ELF-1 (cell line): ENCODE measurements around the gene VWF.
A peak's percentile ranks its signal among the peaks of the same experiment; 100 is the strongest.

Experiments used
- DNase-seq: peaks from one replicate; pipeline ENCODE4 v3.0.0-alpha.2; 2016; ENCODE audit warnings: low read depth, low spot score

VWF gene

DNA sequence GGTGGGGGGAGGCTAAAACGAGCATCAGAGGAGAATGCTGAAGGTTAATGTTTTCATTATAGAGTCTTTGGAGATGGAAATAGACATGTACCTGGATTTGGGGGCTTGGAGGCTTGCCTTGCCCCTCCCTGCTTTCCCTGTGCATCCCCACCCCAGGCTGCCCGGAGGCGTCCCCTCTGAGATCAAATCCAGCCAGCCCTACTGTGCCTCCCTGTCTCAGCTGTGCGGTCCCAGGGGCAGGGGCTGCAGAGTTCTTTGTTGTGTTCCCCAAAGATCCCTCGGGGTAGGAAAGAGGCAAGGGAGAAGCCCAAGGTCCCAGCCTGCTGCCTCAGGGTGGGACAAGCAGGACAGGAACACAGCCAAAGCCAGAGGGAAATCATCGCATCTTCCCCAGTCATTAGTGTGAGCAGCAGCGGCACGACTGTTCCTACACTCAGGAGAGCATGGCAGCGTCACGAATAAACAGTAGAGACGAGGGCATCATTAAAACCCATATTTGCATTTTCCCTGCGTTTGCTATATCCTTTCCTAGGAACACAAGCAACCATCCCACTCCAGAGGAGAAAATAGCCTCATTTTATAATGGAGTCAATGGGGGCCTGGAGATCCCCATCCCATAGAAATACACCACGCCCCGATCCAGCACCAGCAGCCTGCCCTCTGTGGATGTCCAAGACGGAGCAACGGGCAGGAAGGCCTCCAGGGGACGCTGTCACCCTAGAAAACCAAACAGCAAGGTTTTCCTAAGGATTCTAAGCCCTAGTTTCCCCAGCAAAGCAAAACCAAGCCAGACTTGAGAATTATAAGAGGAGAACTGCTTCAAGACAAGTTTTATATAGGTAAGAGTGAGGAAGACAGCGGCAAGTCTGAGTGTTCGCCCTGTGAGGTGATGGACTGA, 211.8 kb downstream of the VWF start:
- peak; percentile 75 for DNase-seq

DNA sequence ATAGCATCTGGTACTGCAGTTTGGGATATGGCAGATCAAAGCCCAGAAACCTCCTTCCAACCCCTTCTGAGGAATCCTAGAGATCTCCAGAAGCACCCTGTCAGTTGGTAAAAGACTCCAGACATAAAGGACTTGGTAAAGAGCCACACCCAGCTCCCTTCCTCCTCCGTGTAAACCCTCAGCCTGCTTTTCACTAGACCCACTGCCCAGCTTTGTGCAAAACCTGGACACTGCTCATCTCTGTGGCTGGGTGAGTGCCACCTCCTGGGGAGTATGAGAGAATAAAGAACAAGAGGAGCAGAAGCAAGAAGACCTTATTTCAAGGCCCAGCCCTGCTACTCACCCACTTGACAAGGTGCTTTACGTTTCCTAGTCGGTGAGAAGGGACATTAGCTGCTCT, 212.5 kb downstream of the VWF start:
- no peak for DNase-seq

DNA sequence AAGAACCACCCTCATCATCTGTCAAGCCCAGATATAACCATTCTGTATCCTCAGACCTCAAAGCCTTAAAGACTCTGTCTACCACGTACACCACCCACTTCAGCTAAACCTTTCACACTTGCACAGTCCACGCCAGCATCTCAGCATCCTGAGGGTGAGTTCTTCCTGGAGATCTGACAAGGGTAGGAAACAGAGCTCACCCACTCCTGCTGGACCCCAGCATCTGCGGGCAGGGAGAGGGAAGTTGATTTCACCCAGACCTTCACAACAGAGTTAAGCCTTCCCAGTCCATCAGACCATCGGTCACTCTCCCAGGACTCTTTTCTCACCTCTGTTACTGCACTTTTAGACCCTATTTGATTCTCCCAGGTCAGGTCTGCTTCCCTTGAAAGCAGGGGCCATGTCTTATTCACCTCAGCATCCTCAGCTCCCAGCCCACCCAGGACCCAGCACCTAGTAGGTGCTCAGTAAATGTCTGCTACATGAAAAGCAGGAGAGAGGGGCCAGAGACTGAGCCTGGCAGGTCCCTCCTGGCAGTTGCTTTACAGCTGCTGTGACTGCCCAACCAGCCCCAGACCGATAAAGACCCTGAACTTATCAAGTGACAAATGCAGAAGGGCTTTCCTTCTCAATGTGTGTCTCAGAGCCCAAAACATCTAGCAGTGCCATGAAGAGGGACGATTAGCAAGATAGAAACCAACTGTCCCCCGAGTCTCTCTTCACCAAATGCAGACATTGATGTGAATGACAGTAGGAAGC, 213.5 kb downstream of the VWF start:
- DNase-seq = no peak

DNA sequence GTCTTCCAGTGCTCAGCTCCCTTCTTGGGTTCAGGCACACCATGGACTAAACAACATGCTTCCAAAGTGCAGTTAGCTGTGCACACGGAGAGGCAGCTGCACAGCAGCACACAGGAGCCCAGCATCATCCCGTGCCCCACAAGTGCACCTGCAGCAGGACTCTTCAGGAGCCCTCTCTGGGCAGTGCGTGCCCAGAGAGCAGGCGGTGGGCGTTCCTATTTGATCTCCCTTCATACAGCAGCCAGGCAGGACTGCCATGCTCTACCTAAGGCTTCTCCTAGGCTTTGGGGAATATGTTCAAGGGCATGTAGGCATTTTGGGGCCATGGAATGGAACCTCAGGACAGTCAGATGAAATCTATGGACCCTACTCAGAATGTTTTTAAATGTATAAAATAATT, 214.9 kb downstream of the VWF start:
- DNase-seq = no peak

DNA sequence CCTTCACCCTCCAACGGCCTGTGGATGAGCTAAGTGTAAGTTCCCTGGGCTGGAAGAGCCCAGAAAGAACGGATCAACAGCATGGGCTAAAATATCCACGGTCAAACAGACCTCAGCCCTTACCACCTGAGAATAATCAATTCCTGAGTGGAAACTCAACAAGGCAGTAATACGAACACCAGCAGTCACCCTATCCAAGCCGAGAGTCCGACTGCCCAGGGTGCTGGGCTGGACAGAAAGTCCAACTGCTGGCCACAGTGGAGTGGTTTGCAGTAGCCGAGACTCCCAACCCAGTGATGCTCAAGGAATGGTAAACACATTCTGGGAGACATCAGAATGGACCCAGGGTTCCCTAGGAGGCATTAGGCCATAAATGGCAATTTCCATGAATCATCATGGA, 216.2 kb downstream of the VWF start:
- no peak for DNase-seq

DNA sequence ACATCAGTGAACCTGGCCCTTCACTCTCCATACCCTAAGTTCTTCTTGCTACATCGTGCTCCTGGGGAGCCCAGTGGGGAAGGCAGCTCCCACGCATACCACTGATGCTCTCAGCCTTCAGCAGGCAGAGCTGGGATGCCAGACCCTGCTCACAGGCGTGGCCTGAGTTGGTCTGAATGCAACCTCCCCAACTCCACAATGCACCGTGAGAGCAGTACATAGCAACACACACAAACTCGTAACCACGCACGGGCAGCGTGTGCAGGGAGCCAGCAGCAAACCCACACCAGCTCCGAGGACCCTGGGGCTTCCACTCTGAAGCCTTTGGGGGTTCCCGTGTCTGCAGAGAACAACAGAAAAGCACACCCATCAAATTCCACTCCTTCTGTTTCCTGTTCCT, 216.7 kb downstream of the VWF start:
- peak; percentile 1 for DNase-seq

DNA sequence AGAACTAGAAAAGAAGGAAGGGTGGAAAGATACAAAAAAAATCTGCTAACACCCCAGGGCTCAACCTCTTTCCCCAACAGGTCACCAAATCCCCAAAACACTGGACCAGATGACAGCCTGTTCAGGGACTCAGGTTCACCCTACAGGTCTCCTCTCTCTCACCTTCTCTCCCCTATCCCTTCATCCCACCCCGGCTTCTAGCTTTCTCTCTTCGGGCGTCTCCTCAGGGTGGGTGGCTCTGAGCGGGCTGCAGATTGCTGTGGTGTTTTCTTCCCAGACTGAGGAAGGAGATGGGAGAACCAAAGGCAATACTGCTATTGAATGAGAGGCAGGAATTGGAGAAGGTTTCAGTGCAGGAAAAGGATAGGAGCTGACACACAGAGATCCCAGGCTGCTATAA, 218.7 kb downstream of the VWF start:
- DNase-seq = no peak

DNA sequence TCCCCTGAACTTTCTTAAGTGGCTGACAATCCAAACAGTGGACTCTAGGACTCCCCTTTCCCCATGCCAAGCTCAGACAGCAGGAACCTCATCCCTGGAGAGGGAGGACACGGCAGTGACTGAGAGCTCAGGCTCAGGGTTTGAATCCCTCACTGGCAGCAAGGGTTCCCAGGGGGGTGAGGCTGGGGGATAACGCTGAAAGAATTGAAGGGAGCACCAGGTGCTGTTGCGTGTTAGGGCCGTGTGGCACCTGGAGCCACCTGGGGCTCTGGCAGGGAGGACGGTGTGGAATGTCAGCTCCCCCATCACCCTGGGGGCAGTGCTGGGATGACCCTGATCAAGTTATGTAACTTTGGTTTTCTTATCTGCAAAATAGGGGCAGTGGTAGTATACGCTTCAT, 219.5 kb downstream of the VWF start:
- DNase-seq = peak; percentile 5

DNA sequence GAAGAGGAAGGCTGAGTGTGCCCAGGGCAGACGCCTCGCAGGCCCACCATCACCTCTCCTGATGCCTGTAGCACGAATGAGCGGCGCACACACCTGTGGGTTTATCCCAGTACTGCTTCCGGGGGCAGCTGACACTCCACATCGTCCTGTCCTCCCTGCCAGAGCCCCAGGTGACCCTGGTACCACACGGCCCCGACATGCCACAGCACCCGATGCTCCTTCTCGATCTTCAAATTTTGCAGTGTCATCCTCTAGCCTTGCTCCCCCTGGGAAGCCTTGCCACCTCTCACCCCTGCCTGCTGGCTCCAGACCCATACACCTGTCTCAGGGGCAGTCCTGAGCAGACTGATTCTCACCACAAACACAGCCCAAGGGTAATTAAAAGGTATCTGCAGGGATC, 220.0 kb downstream of the VWF start:
- DNase-seq = no peak

DNA sequence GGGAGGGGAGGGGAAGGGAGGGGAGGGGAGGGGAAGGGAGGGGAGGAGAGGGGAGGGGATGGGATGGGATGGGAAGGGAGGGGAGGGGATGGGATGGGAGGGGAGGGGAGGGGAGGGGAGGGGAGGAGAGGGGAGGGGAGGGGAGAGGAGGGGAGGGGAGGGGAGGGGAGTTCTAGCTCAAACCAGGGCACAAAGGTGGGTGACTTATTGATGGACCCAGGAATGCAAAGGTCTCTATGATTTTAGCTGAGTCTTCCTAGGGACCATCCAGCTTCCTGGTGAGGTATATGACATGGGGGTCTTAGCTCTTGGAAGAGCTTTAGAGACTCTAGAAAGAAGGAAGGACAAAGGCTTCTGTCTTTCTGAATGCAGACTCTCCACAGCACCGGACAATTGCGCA, 221.7 kb downstream of the VWF start:
- no peak for DNase-seq

DNA sequence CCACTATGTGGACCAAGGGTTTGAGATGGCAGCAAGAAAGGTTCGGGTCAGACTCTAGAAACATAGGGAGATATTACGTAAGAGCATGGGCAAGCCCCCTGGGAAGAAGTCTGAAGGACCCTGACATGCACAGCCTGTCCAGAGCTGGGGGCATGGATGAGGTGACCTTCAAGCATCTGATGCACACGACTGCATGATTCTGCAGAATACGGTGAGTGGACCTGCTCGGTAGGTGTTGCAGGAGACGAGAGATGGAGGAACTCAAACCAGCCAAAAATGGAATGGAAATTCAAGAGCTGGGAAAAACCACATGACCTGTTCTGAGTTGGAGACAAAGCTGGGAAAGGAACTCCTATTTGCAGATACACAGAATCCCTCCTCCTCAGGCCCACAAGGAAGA, 223.1 kb downstream of the VWF start:
- DNase-seq = no peak

DNA sequence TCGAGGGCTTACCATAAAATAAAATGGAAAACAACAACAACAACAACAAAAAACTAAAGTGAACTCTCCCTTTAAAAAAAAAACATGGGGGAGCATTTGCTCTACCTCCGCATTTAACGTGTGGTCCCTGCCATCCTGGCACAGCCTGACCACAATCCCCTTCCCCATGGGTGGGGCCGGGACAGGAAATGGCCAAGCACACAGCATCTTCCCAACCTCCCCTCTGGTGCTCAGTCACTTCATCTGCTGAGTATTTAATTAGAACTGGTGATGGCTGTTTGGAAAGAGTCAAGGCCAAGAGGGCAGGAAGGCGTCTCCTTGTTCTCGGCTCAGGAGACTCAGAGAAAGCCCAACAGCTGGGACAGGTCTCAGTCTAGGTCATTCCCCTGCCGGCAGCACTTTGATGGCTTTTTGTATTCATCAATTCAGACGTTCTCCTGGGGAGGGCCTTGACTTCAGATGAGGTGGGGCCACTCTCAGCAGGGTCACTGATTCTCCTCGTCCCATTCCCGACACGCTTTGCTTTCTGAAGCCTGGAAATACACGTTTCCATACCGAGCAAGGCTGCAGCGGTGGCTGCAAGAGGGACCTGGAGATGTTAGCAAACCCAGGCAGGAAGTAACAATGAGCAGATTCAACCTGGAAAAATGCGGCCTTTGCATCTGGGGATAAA, 223.8 kb downstream of the VWF start:
- peak; percentile 40 for DNase-seq

DNA sequence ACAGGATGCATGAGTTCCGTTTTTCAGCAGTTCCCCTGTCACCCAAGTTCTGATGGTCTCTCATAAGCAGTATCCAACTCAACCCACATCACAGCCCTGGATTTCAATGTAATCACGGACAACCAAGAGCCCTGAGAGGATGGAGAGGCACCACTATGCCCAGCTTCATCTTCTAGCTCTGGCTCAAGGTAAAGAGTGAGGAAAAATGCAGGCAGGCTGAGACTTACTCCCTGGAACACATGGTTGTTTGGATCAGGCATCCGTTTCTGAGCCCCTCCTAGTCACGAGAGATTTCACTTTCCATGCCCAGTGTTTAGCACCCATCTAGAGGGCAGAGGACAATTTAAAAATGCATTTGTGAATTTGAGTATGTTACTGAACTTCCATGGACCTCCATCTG, 224.4 kb downstream of the VWF start:
- DNase-seq = no peak

DNA sequence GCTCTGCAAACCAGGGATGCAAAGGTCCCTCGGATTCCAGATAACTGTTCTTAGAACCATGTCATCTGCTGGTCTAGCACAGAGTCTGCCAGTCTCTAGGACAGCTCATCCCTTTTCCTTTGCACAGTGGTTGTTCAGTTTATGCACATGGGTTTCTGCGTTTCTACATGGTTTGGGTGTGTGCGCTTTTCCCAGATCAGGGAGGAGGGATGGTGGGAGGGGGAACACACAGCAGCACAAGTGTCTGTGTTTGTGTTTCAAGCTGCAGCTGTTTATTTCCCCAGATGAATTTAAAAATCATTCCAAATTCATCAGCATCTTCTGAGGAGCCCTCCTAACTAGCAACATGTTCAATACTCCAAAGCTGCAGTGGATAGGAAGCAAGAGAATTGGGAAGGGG, 224.8 kb downstream of the VWF start:
- no peak for DNase-seq

DNA sequence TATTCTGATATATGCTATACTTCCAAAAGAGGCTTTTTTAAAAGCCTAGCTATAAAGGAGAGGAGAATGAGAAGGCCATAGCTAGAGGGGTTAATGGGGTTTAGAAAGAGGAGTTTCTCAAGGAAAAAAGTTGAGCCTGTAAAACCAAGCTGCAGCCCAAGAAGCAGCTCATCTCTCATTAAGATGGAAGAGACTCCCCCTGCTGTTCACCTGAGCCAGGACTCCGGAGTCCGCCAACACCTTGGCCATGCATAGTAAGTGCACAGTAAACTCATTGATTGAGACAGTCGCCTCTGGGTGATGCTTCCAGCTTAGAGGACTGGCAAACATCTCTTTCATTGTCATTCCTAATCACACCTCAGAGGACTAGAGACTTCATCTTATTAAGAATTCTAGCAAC, 225.6 kb downstream of the VWF start:
- peak; percentile 34 for DNase-seq
